B cell (primary cell): Measurements from ENCODE around the gene TRMT61A. TPM values are rescaled to one million over a fixed set of nuclear protein-coding genes. Genes with fewer than 3 reads are reported as not detected.

Source experiments
- ATAC-seq: fragments of 200-7000 bp; cut with Tn5 transposase; one replicate; pipeline ENCODE4 v1.10.0; 2021; ENCODE audit warnings: low read depth, mild to moderate bottlenecking, moderate number of reproducible peaks, moderate library complexity
- CTCF ChIA-PET: fragments of 350-600 bp; sonication (Branson Sonifier 250); formaldehyde crosslinking; loops from one replicate; lab custom pipeline; 2021; ENCODE audit warnings: antibody characterized with exemption, inconsistent platforms; lab: Charles Lee
- POLR2A ChIA-PET: fragments of 350-600 bp; sonication (Branson Sonifier 250); formaldehyde crosslinking; loops from one replicate; lab custom pipeline; 2021; ENCODE audit warnings: antibody characterized with exemption; lab: Charles Lee
- DNase-seq: peaks from one replicate; pipeline ENCODE4 v3.0.0; 2013
- H2AFZ ChIP-seq: 2 replicates; pipeline ENCODE4 v1.6.1; 2012; ENCODE audit warnings: mild to moderate bottlenecking, low read depth, low read length; ENCODE audit not compliant: insufficient read depth, poor library complexity, severe bottlenecking
- H3K27ac ChIP-seq, 2 donors: 1 replicate in 1 of 2; 2 replicates in 1 of 2; pipeline ENCODE4 v1.5.1; 2012 to 2013; ENCODE audit warnings: low read length in 2 of 2, mild to moderate bottlenecking in 2 of 2, moderate library complexity in 1 of 2
- H3K27me3 ChIP-seq, 4 experiments: fragments of 200-600 bp in 1 of 4; sonication (generic) in 1 of 4; replicated peaks in 1 of 4; 1 replicate in 2 of 4; 2 replicates in 2 of 4; pipeline versions ENCODE4 v1.6.1 to v1.7.0; 2013 to 2016; ENCODE audit warnings: low read length in 3 of 4, mild to moderate bottlenecking in 2 of 4, mixed read lengths in 1 of 4, moderate library complexity in 1 of 4; ENCODE audit not compliant: insufficient read depth in 4 of 4, control insufficient read depth in 3 of 4; ENCODE audit errors: control extremely low read depth in 1 of 4
- H3K36me3 ChIP-seq, 2 experiments: replicated peaks in 1 of 2; 1 replicate in 1 of 2; 2 replicates in 1 of 2; pipeline versions ENCODE4 v1.6.1 to v1.7.1; 2013; ENCODE audit warnings: low read length in 1 of 2; ENCODE audit not compliant: insufficient read depth in 2 of 2, control insufficient read depth in 1 of 2; ENCODE audit errors: control extremely low read depth in 1 of 2, extremely low read depth in 1 of 2
- H3K4me1 ChIP-seq, 2 donors: fragments of 200-600 bp in 1 of 2; sonication (generic) in 1 of 2; 1 replicate in 1 of 2; 2 replicates in 1 of 2; pipeline versions ENCODE4 v1.5.1 to v1.6.1; 2013 to 2017; ENCODE audit warnings: low read length in 2 of 2; ENCODE audit not compliant: control insufficient read depth in 2 of 2, insufficient read depth in 2 of 2
- H3K4me2 ChIP-seq: replicated peaks from 2 replicates; pipeline ENCODE3; 2012; ENCODE audit warnings: mild to moderate bottlenecking, low read depth, low read length; ENCODE audit not compliant: poor library complexity, severe bottlenecking
- H3K4me3 ChIP-seq, 5 experiments: fragments of 200-600 bp in 1 of 5; sonication (generic) in 1 of 5; 1 replicate in 3 of 5; 2 replicates in 2 of 5; pipeline versions ENCODE4 v1.5.1 to v1.7.0; 2011 to 2016; ENCODE audit warnings: low read length in 4 of 5, mild to moderate bottlenecking in 4 of 5, low read depth in 2 of 5, control low read depth in 1 of 5, moderate library complexity in 1 of 5; ENCODE audit not compliant: insufficient read depth in 1 of 5; ENCODE audit errors: control extremely low read depth in 1 of 5, extremely low read depth in 1 of 5
- H3K79me2 ChIP-seq: fragments of 200-600 bp; sonication (generic); one replicate; pipeline ENCODE4 v1.6.0; 2016; ENCODE audit warnings: low read length; ENCODE audit not compliant: control insufficient read depth, insufficient read depth
- H3K9ac ChIP-seq: fragments of 200-600 bp; sonication (generic); 2 replicates; pipeline ENCODE4 v1.6.1; 2017; ENCODE audit warnings: mild to moderate bottlenecking, low read length, moderate library complexity
- H3K9me3 ChIP-seq, 3 donors: one replicate each; pipeline versions ENCODE4 v1.6.1 to v1.7.1; 2013; ENCODE audit warnings: low read length in 2 of 3; ENCODE audit not compliant: control insufficient read depth in 2 of 3, insufficient read depth in 1 of 3; ENCODE audit errors: control extremely low read depth in 1 of 3
- H4K20me1 ChIP-seq: 2 replicates; pipeline ENCODE4 v1.6.0; 2012; ENCODE audit warnings: mild to moderate bottlenecking, low read length; ENCODE audit not compliant: insufficient read depth, control insufficient read depth, poor library complexity, severe bottlenecking
- H3K27ac Mint-ChIP-seq: one replicate; pipeline ENCODE4 v1.8.0; 2021; ENCODE audit warnings: mixed read lengths
- H3K27me3 Mint-ChIP-seq: one replicate; pipeline ENCODE4 v1.8.0; 2021; ENCODE audit warnings: mixed read lengths
- H3K4me1 Mint-ChIP-seq: one replicate; pipeline ENCODE4 v1.8.0; 2021; ENCODE audit warnings: mixed read lengths
- H3K4me3 Mint-ChIP-seq: one replicate; pipeline ENCODE4 v1.8.0; 2021; ENCODE audit warnings: mixed read lengths
- H3K9me3 Mint-ChIP-seq: one replicate; pipeline ENCODE4 v1.8.0; 2022; ENCODE audit warnings: mixed read lengths; ENCODE audit not compliant: insufficient read depth
- CTCF ChIP-seq: fragments of 200-600 bp; IDR thresholded peaks from one replicate; pipeline ENCODE4 v1.8.0; 2022; ENCODE audit warnings: antibody characterized with exemption, mild to moderate bottlenecking
- EZH2 ChIP-seq: IDR thresholded peaks from 2 replicates; pipeline ENCODE4 v1.6.1; 2012; ENCODE audit warnings: borderline replicate concordance, low read depth, mild to moderate bottlenecking, moderate library complexity, low read length; ENCODE audit not compliant: insufficient read depth, poor library complexity, severe bottlenecking
- WGBS: methylation state at CpG from one replicate; pipeline ENCODE4 v1.1.5; 2013; ENCODE audit warnings: missing lambda C conversion rate; ENCODE audit not compliant: insufficient coverage; 5-methylcytosine and 5-hydroxymethylcytosine counted together
- intact Hi-C: fragments of 100-400 bp; cut with micrococcal nuclease; formaldehyde crosslinking; loops from one replicate; pipeline ENCODE4 v1.10.0; 2022
- polyA plus RNA-seq: library from polyadenylated mRNA; depleted of rRNA; stranded (reverse); fragments of >200 nt; gene quantifications from 2 replicates; pipeline ENCODE4 v1.2.3, GENCODE V29; 2012
- total RNA-seq, 2 donors: library from RNA; stranded (reverse); fragments of 120-200 nt in 1 of 2; gene quantifications; 1 replicate in 1 of 2; 2 replicates in 1 of 2; pipeline versions ENCODE4 v1.2.3 to v1.2.4, GENCODE V29; 2013 to 2022

TRMT61A gene
- total and polyA plus RNA-seq, 2 donors (not counting 1 experiment from before 2014, with no cell fraction given), result 9.5 to 18.4 TPM

GRCh38 chr14:103556946-103557758 lies 28.2 kb downstream of the TRMT61A start:
- H3K36me3 ChIP-seq, result peaks cover 0 to 34% of the 10 kb centered on the region in 2 experiments
- DNase-seq, result no peak
- POLR2A ChIA-PET, result interaction anchor here (0.7 kb wide), 1 partner anchor 1240 kb away, joined by 3 read pairs; no protein-coding TSS in a partner anchor
- no peaks in the 10 kb centered on the region for H3K27me3 ChIP-seq
- ATAC-seq, result no peak
- TF ChIP-seq EZH2, result no peak
- no peak for TF ChIP-seq CTCF
- H3K4me3 ChIP-seq, result no peak overlapping the region
- no peak overlapping the region for H3K4me3 Mint-ChIP-seq
- peaks cover 16% of the 10 kb centered on the region in 2 donors for H3K4me1 ChIP-seq
- no peak overlapping the region for H2AFZ ChIP-seq
- no peak overlapping the region for H3K4me2 ChIP-seq
- H3K4me1 Mint-ChIP-seq, result peaks cover 47% of the 10 kb centered on the region
- no peak overlapping the region for H3K27ac ChIP-seq
- no peak overlapping the region for H3K9ac ChIP-seq
- WGBS, result 92% methylated on average over 12 of the region's 15 CpGs
- H4K20me1 ChIP-seq, result peaks cover 50% of the 10 kb centered on the region
- CTCF ChIA-PET, result interaction anchor here (1.2 to 3.1 kb wide), 6 partner anchors 11 to 123 kb away, joined by 3 to 16 read pairs (median 4); no protein-coding TSS in a partner anchor
- no peak overlapping the region for H3K27ac Mint-ChIP-seq
- intact Hi-C loops, result no loop called here
- no peaks in the 10 kb centered on the region for H3K27me3 Mint-ChIP-seq
- peaks cover 81% of the 10 kb centered on the region for H3K79me2 ChIP-seq
- no peaks in the 10 kb centered on the region for H3K9me3 ChIP-seq
- H3K9me3 Mint-ChIP-seq, result no peaks in the 10 kb centered on the region
